Lower leg skin (tissue), 4 donors: ENCODE data around the gene GLI3. TPM values are rescaled to one million over a fixed set of nuclear protein-coding genes. Genes with fewer than 3 reads are reported as not detected.

ENCODE experiments used
- DNase-seq, 2 donors: peaks; one replicate each; pipeline ENCODE4 v3.0.0-alpha.2; 2019; ENCODE audit warnings: low spot score in 2 of 2
- H3K4me3 ChIP-seq: fragments of 200-600 bp; sonication (generic); 2 replicates; pipeline ENCODE4 v1.5.1; 2017; ENCODE audit warnings: mild to moderate bottlenecking, low read depth; ENCODE audit not compliant: poor library complexity, severe bottlenecking
- POLR2A ChIP-seq, 2 donors: fragments of 450-650 bp; IDR thresholded peaks; one replicate each; pipeline ENCODE4 v1.6.1; 2016 to 2017; ENCODE audit warnings: antibody characterized with exemption in 2 of 2, mild to moderate bottlenecking in 1 of 2, moderate library complexity in 1 of 2
- WGBS, 2 donors: methylation state at CpG; one replicate each; pipeline ENCODE4 v1.1.5; 2018; 5-methylcytosine and 5-hydroxymethylcytosine counted together
- intact Hi-C: fragments of 100-400 bp; cut with DNase I; formaldehyde crosslinking; loops from one replicate; pipeline ENCODE4 v1.15.0; 2023; ENCODE audit warnings: low total_unique reads
- total RNA-seq, 4 donors: library from RNA; depleted of rRNA; stranded (reverse); fragments of >200 nt; gene quantifications; one replicate each; pipeline ENCODE4 v1.1.0, GENCODE V29; 2016
- TF ChIP-seq, protein P1 (sequence below), 3 donors: fragments of 450-650 bp; IDR thresholded peaks; one replicate each; pipeline ENCODE4 v1.5.1; 2016; ENCODE audit warnings: antibody characterized with exemption in 3 of 3, mild to moderate bottlenecking in 3 of 3, moderate library complexity in 2 of 3

Gene GLI3
- total RNA-seq, 4 donors from 2014 or later: 16.4 to 28.2 (median 18.3) TPM

DNA sequence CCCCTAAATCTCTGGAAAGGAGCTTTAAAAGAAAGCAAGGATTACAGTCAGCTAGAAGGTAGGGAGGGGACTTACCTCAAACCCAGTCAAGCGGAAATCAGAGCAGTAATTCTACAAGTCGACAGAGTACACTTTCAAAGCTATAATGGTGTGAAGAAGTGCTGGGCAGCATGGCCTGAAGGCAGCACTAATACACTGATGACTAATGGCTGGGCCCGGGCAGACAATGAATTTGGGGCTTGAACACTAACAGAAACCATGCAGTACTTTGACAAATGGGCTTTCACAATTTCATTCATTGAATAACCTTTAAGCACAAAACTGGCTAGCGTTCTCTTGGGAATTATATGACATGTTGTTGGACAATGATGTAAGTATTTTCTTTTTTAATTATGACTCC lies 4.7 kb downstream of the GLI3 start:
- no peak overlapping the region for H3K4me3 ChIP-seq
- peak; percentile 39 to 89 for DNase-seq
- TF ChIP-seq POLR2A (IDR thresholded peaks at IDR 0.05): no peak
- TF ChIP-seq, protein P1, sequence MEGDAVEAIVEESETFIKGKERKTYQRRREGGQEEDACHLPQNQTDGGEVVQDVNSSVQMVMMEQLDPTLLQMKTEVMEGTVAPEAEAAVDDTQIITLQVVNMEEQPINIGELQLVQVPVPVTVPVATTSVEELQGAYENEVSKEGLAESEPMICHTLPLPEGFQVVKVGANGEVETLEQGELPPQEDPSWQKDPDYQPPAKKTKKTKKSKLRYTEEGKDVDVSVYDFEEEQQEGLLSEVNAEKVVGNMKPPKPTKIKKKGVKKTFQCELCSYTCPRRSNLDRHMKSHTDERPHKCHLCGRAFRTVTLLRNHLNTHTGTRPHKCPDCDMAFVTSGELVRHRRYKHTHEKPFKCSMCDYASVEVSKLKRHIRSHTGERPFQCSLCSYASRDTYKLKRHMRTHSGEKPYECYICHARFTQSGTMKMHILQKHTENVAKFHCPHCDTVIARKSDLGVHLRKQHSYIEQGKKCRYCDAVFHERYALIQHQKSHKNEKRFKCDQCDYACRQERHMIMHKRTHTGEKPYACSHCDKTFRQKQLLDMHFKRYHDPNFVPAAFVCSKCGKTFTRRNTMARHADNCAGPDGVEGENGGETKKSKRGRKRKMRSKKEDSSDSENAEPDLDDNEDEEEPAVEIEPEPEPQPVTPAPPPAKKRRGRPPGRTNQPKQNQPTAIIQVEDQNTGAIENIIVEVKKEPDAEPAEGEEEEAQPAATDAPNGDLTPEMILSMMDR (IDR thresholded peaks at IDR 0.05): no peak
- 28 to 44% methylated on average over 4 of the region's 4 CpGs for WGBS, 2 donors
- intact Hi-C loops: no loop called here

DNA sequence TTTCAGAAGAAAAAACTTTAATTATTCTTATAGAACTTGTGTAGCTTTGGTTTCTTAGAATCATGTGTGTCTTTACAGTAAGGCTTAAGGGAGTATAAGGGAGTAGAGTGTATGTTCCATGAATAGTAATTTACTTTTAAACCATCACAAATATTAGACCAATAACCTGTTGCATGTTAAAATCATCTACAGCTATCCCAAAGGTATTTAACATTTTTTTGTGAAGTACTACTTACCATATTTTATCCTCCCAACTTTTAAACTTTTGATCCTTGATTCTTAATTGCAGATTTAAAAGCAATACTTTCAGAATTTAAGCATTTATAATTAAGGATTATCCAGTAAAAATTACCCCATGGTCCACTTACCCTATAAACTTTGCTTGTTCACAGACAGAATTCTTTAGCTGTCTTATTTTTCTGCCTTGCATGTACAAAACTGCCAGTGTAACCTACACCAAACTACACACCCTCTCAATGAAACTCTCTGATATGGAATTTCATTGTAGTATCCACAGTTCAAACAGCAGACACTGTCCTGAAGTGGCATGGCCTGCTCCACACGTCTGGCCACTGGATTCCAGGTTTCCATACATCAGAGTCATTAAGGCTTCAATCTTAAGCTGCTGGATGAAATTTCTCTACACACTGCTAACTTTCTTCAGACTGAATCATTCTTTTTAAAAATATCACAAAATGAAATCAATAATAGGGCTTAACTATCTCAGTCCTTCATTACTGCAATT lies 5.8 kb downstream of the GLI3 start:
- no peak for DNase-seq
- 56 to 74% methylated on average over 1 of the region's 1 CpG for WGBS, 2 donors
- no peak overlapping the region for H3K4me3 ChIP-seq
- no peak for TF ChIP-seq POLR2A (IDR thresholded peaks at IDR 0.05)
- TF ChIP-seq, protein P1 (IDR thresholded peaks at IDR 0.05): no peak
- intact Hi-C loops: no loop called here

DNA sequence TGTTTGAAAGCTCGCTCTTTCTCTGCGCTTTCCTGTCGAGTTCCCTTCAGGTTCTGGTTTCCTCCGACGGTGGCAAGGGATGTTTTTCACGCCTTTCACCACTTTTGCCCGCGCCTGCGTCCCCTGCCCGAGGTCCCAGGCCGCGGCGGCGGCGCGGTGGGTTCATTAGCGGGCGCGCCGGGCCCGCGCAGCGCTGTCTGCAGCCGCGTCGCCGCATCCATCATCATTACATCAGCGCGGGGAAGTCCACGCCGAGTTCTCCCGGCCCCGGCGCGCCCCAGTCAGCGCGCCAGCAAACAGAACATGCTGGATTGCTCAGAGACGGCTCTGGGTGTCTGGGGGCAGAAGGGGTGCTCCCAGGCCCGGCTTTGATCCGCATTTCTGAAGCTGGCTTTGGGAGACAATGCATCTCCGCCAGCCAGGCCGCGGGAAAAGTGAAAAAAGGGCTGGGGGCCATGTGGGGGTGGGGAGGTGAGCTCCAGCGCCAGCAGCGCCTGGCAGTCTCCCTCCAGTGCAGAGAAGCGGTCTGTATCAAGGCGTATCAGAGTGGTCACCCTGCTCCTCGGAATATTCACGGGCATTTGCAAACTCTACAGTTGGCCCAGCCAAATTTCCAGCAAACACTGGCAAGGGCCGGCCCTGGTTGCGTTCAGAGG lies 8.9 kb downstream of the GLI3 start:
- H3K4me3 ChIP-seq: peak overlapping the region; percentile 5
- TF ChIP-seq POLR2A (IDR thresholded peaks at IDR 0.05): no peak
- TF ChIP-seq, protein P1 (IDR thresholded peaks at IDR 0.05): no peak
- no peak for DNase-seq
- intact Hi-C loops: no loop called here
- 27 to 31% methylated on average over 40 to 51 of the region's 51 CpGs for WGBS, 2 donors

DNA sequence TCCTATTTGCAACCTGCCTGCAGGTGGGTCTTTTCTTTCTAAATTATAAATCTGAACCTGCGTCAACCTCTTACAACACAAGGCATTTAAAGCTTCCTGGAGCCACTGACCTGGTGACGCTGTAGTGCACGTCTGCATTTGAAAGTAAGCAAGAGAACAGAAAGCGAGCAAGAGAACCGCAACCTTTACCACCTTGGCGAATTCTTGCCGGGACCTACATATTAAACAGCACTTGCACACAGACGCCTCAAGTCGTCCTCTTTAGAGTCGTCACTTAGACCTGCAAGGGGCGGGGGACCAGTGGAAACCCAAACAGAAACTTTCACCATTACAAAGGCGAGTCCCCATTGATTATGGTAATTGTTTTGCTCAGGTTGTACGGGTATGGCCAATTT lies 9.5 kb downstream of the GLI3 start:
- 31 to 44% methylated on average over 13 of the region's 13 CpGs for WGBS, 2 donors
- peak overlapping the region; percentile 5 for H3K4me3 ChIP-seq
- TF ChIP-seq, protein P1 (IDR thresholded peaks at IDR 0.05): no peak
- no peak for TF ChIP-seq POLR2A (IDR thresholded peaks at IDR 0.05)
- DNase-seq: no peak
- intact Hi-C loops: no loop called here

DNA sequence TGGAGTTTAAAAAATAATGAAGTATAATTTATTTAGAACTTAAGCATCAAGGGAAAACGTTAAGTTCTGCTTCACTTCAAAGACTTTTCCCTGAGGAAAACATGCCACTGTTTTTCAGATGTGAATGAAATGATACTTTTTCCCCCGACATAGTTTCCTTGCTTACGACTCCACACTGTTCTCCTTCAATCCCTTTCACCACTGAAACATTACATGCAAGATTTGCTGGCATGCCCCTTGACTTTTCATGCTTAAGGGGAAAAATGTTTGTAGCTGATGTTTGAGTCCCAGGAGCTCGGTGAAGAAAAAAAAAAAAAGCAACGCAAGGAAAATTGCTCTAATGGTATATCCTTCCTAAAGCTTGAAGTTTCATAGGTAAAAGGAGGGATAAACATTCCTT lies 10.0 kb downstream of the GLI3 start:
- 29 to 32% methylated on average over 5 of the region's 5 CpGs for WGBS, 2 donors
- intact Hi-C loops: no loop called here
- no peak for DNase-seq
- H3K4me3 ChIP-seq: no peak overlapping the region
- no peak for TF ChIP-seq POLR2A (IDR thresholded peaks at IDR 0.05)

DNA sequence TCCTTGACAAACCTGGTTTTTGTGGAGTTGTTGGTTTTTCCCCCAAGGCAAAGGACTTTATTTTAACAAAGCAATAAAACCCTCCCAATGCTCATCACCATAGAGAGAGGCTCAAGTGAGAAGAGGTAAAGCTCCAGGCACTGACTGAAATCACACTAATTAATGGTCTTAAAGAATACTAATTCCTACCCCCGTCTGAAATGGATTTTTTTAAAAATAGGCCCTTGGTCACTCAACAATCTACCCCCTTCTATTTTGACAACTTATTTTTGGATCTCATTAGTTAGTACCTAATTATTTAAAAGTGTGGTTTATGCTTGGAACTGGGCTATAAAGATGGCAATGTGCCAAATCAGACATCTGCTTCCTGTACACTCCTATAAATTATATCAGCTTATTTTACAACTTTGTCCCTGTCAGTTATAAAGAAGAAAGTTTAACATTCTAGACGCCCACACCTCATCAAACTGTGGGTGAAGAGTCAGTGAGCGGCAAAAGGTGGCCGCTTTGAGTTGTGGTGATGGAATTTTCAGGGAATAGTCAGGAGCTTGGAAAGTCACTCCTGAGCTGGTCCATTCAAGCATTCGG lies 10.6 kb downstream of the GLI3 start:
- no peak for TF ChIP-seq POLR2A (IDR thresholded peaks at IDR 0.05)
- TF ChIP-seq, protein P1 (IDR thresholded peaks at IDR 0.05): no peak
- 48 to 57% methylated on average over 5 of the region's 5 CpGs for WGBS, 2 donors
- no peak overlapping the region for H3K4me3 ChIP-seq
- intact Hi-C loops: no loop called here
- no peak for DNase-seq
